K562 (cell line): Measurements from ENCODE around the gene MKNK2. TPM values are rescaled to one million over a fixed set of nuclear protein-coding genes. Genes with fewer than 3 reads are reported as not detected.

ENCODE experiments used
- ATAC-seq: fragments of 200-7000 bp; cut with Tn5 transposase; 3 replicates; pipeline ENCODE4 v1.9.1; 2020; ENCODE audit warnings: moderate library complexity
- BruUV-seq: library from RNA; stranded (reverse); fragments of 400-500 nt; replicated peaks from 2 replicates; lab custom pipeline; 2021; lab: Mats Ljungman, UMichigan
- CTCF ChIA-PET: fragments of 300-600 bp; formaldehyde crosslinking; extraction: SDS; loops from one replicate; lab custom pipeline; 2021; ENCODE audit warnings: low intra/inter-chr PET ratio; lab: Yijun Ruan, JAX
- POLR2A ChIA-PET: fragments of 300-600, 350-650 bp; sonication (Branson Sonifier 250); formaldehyde crosslinking; extraction: SDS; loops from one replicate; lab custom pipeline; 2021; ENCODE audit warnings: antibody characterized with exemption, inconsistent platforms; lab: Yijun Ruan, JAX
- DNase-seq, 4 experiments: peaks; one replicate each; pipeline versions ENCODE4 v3.0.0 to v3.0.0-alpha.2; 2011 to 2018; ENCODE audit warnings: low spot score in 3 of 4, mixed read lengths in 3 of 4; ENCODE audit errors: extremely low read depth in 1 of 4
- FAIRE-seq: peaks from 2 replicates; lab custom pipeline; 2011; peaks lifted over from hg19 to GRCh38; lab: Jason Lieb, UNC
- H2AFZ ChIP-seq: 2 replicates; pipeline ENCODE4 v1.6.0; 2011; ENCODE audit warnings: low read depth, low read length, control low read depth, inconsistent platforms
- H3K27ac ChIP-seq: fragments of 200-600 bp; 3 replicates; pipeline ENCODE4 v1.8.0; 2011; ENCODE audit warnings: low read depth, mild to moderate bottlenecking, control low read depth, inconsistent platforms, low read length, moderate library complexity, mixed read lengths; ENCODE audit errors: extremely low read depth
- H3K27me3 ChIP-seq, 2 experiments: fragments of 300-600 bp in 1 of 2; 2 replicates in 1 of 2; 3 replicates in 1 of 2; pipeline versions ENCODE4 v1.6.0 to v1.8.0; 2011; ENCODE audit warnings: inconsistent platforms in 2 of 2, low read length in 2 of 2, mild to moderate bottlenecking in 1 of 2, mixed read lengths in 1 of 2, moderate library complexity in 1 of 2; ENCODE audit not compliant: control insufficient read depth in 2 of 2, insufficient read depth in 2 of 2
- H3K36me3 ChIP-seq: fragments of 300-600 bp; 3 replicates; pipeline ENCODE4 v1.8.0; 2011; ENCODE audit warnings: mild to moderate bottlenecking, low read length, inconsistent platforms; ENCODE audit not compliant: control insufficient read depth, insufficient read depth
- H3K4me1 ChIP-seq, 2 experiments: fragments of 200-600 bp in 1 of 2; replicated peaks in 1 of 2; 2 replicates in 1 of 2; 3 replicates in 1 of 2; pipeline versions ENCODE4 v1.5.1 to v1.8.0; 2011; ENCODE audit warnings: inconsistent platforms in 2 of 2, low read length in 2 of 2, mild to moderate bottlenecking in 1 of 2, mixed read lengths in 1 of 2, moderate library complexity in 1 of 2; ENCODE audit not compliant: control insufficient read depth in 2 of 2, insufficient read depth in 2 of 2
- H3K4me2 ChIP-seq: 2 replicates; pipeline ENCODE4 v1.6.1; 2011; ENCODE audit warnings: low read length, control low read depth, inconsistent platforms, mixed read lengths; ENCODE audit not compliant: insufficient read depth
- H3K4me3 ChIP-seq: fragments of 200-600 bp; sonication (generic), shearing (Covaris generic); 2 replicates; pipeline ENCODE4 v1.5.1; 2016; ENCODE audit warnings: control low read depth, inconsistent platforms
- H3K79me2 ChIP-seq: fragments of 200-600 bp; 3 replicates; pipeline ENCODE4 v1.8.0; 2011; ENCODE audit warnings: low read length, inconsistent platforms; ENCODE audit not compliant: control insufficient read depth, insufficient read depth
- H3K9ac ChIP-seq, 2 experiments: 2 replicates each; pipeline versions ENCODE4 v1.6.0 to v1.6.1; 2011; ENCODE audit warnings: low read depth in 2 of 2, low read length in 2 of 2, control low read depth in 1 of 2, inconsistent platforms in 1 of 2, mild to moderate bottlenecking in 1 of 2, mixed read lengths in 1 of 2; ENCODE audit not compliant: insufficient read depth in 1 of 2
- H3K9me1 ChIP-seq: one replicate; pipeline ENCODE4 v1.6.0; 2011; ENCODE audit warnings: inconsistent platforms, mild to moderate bottlenecking, low read length, moderate library complexity; ENCODE audit not compliant: control insufficient read depth, insufficient read depth
- H3K9me3 ChIP-seq: replicated peaks from 2 replicates; pipeline ENCODE4 v1.5.1; 2011; ENCODE audit warnings: low read depth, low read length, inconsistent platforms; ENCODE audit not compliant: control insufficient read depth, insufficient read depth
- H4K20me1 ChIP-seq: replicated peaks from 2 replicates; pipeline ENCODE4 v1.6.1; 2011; ENCODE audit warnings: low read length, inconsistent platforms, mixed read lengths; ENCODE audit not compliant: control insufficient read depth, insufficient read depth
- BCOR ChIP-seq: fragments of 450-650 bp; IDR thresholded peaks from 2 replicates; pipeline ENCODE4 v1.6.1; 2016
- CBFA2T3 ChIP-seq: fragments of 450-650 bp; IDR thresholded peaks from 2 replicates; pipeline ENCODE4 v1.6.1; 2017
- CBX1 ChIP-seq: sonication (generic); IDR thresholded peaks from 2 replicates; pipeline ENCODE4 v1.6.1; 2016; ENCODE audit warnings: antibody characterized with exemption, low read depth, mild to moderate bottlenecking
- E2F3 ChIP-seq: fragments of 250-450 bp; sonication (Bioruptor Pico); IDR thresholded peaks from 2 replicates; pipeline ENCODE4 v1.4.0; 2020; ENCODE audit warnings: mild to moderate bottlenecking
- FOXJ2 ChIP-seq: fragments of 200-800 bp; sonication (Bioruptor generic); IDR thresholded peaks from 2 replicates; pipeline ENCODE4 v1.6.1; 2016; ENCODE audit warnings: missing genetic modification characterization, missing compliant biosample characterization
- HLTF ChIP-seq: fragments of 450-650 bp; IDR thresholded peaks from 2 replicates; pipeline ENCODE4 v1.6.1; 2016
- MBD2 ChIP-seq: sonication (generic); IDR thresholded peaks from 2 replicates; pipeline ENCODE4 v1.6.1; 2016; ENCODE audit warnings: low read depth, borderline replicate concordance
- POLR2AphosphoS5 ChIP-seq: IDR thresholded peaks from 2 replicates; pipeline ENCODE4 v1.6.1; 2011; ENCODE audit warnings: mild to moderate bottlenecking, low read depth, low read length, moderate library complexity; ENCODE audit not compliant: control insufficient read depth, insufficient read depth
- RBBP5 ChIP-seq: fragments of 200-600 bp; sonication (generic); IDR thresholded peaks from 2 replicates; pipeline ENCODE4 v1.6.1; 2012; ENCODE audit warnings: borderline replicate concordance, mild to moderate bottlenecking, low read length, control low read depth, inconsistent platforms; ENCODE audit not compliant: insufficient read depth, poor library complexity, severe bottlenecking
- RBM15 ChIP-seq: fragments of 200-400 bp; formaldehyde crosslinking; IDR thresholded peaks from 2 replicates; pipeline ENCODE4 v1.6.1; 2018; ENCODE audit warnings: mild to moderate bottlenecking, low read length, moderate library complexity; ENCODE audit not compliant: insufficient read depth
- SRSF1 ChIP-seq: fragments of 200-400 bp; formaldehyde crosslinking; IDR thresholded peaks from 2 replicates; pipeline ENCODE4 v1.6.1; 2017; ENCODE audit warnings: mild to moderate bottlenecking, low read depth, low read length, moderate library complexity
- TCFL5 ChIP-seq: fragments of 250-450 bp; sonication (Bioruptor Pico); conservative IDR thresholded peaks from 2 replicates; pipeline ENCODE4 v1.6.1; 2021; ENCODE audit warnings: mild to moderate bottlenecking, moderate library complexity, matching md5 sums
- TEAD1 ChIP-seq, 2 experiments: fragments of 450-650 bp in 1 of 2; sonication (generic) in 1 of 2; formaldehyde crosslinking; IDR thresholded peaks; 2 replicates each; pipeline versions ENCODE4 v1.4.0 to v1.8.0; 2020 to 2022; ENCODE audit warnings: mild to moderate bottlenecking in 2 of 2, missing genetic modification reagents in 1 of 2
- TRIM28 ChIP-seq: fragments of 450-650 bp; IDR thresholded peaks from 2 replicates; pipeline ENCODE4 v1.6.1; 2017
- ZBTB17 ChIP-seq: fragments of 450-650 bp; formaldehyde crosslinking; IDR thresholded peaks from 2 replicates; pipeline ENCODE4 v1.4.0; 2020; ENCODE audit warnings: mild to moderate bottlenecking
- ZNF436 ChIP-seq: fragments of 250-450, 450-650 bp; sonication (Bioruptor Pico); formaldehyde crosslinking; IDR thresholded peaks from 2 replicates; pipeline ENCODE4 v1.7.0; 2020; ENCODE audit warnings: mild to moderate bottlenecking
- WGBS: fragments of 100-300 bp; shearing (Covaris generic); methylation state at CpG from one replicate; pipeline ENCODE4 v1.1.6; 2016; ENCODE audit warnings: low coverage, mixed read lengths; ENCODE audit not compliant: insufficient coverage; ENCODE audit errors: missing lambda C conversion rate; 5-methylcytosine and 5-hydroxymethylcytosine counted together
- in situ Hi-C: fragments of 300-500 bp; cut with MboI; formaldehyde crosslinking; loops from 4 replicates; pipeline ENCODE4 v1.15.0; 2018; ENCODE audit warnings: inconsistent platforms, mixed read lengths
- intact Hi-C: fragments of 100-400 bp; cut with micrococcal nuclease; formaldehyde crosslinking; loops from 2 replicates; pipeline ENCODE4 v1.14.2; 2022
- polyA plus RNA-seq, 8 experiments: library from polyadenylated mRNA; depleted of rRNA in 4 of 8; stranded (reverse) in 5 of 8; unstranded in 3 of 8; fragments of >200 nt; fragmentation: Nextera tagmentation in 2 of 8; fragmentation: Illumina TruSeq in 1 of 8; extraction: Ambion mirVana in 2 of 8; extraction: Trizol in 1 of 8; gene quantifications; 2 replicates each; pipeline versions ENCODE4 v1.2.1 to v1.2.3, GENCODE V29; 2011 to 2014; ENCODE audit warnings: inconsistent platforms in 1 of 8, missing spikeins in 1 of 8
- total RNA-seq, 7 experiments: library from RNA; depleted of rRNA in 6 of 7; stranded (reverse); fragments of >200 nt in 6 of 7; fragmentation: Illumina TruSeq in 2 of 7; extraction: Trizol in 2 of 7; gene quantifications; 2 replicates each; pipeline versions ENCODE4 v1.2.1 to v1.2.3, GENCODE V29; 2011 to 2021; ENCODE audit warnings: low replicate concordance in 1 of 7
- TF ChIP-seq, protein P1 (sequence below): IDR thresholded peaks from 2 replicates; pipeline ENCODE4 v1.6.1; 2012; ENCODE audit warnings: low read depth, low read length, improper control_type of control experiment, borderline replicate concordance
- TF ChIP-seq, protein P2 (sequence below): fragments of 450-650 bp; conservative IDR thresholded peaks from 2 replicates; pipeline ENCODE4 v1.6.1; 2016; ENCODE audit warnings: missing genetic modification characterization, low read depth, mild to moderate bottlenecking, missing compliant biosample characterization, moderate library complexity
- TF ChIP-seq, protein P3 (sequence below): fragments of 450-650 bp; IDR thresholded peaks from 2 replicates; pipeline ENCODE4 v1.6.1; 2016; ENCODE audit warnings: low read depth, mild to moderate bottlenecking, moderate library complexity
- TF ChIP-seq, protein P4 (sequence below): fragments of 450-650 bp; formaldehyde crosslinking; IDR thresholded peaks from 2 replicates; pipeline ENCODE4 v1.4.0; 2020; ENCODE audit warnings: mild to moderate bottlenecking

The MKNK2 gene
- total and polyA plus RNA-seq, 9 of the 15 experiments (the other 6 are each of a cell fraction or from before 2014, with no cell fraction given): 5.1 to 191 (median 51.9) TPM

DNA sequence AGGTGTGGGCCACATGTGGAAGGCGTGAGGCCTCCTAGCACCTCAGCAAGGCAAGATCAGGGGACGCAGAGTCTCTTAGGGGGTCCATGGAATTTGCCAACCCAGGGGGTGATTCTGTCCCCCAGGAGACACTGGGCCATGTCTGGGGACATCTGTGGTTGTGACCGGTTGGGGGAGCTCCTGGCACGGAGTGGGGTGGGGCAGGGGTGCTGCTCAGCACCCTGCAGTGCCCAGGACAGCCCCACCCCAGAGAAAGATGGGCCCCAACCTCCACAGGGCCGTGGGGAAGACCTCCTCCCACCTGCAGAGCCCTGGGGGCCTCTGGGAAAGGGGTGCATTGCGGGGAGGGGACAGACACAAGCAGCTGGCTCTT, 4.0 kb downstream of the MKNK2 start:
- ATAC-seq (no peak; the same call in 2 of the 3 replicates), FAIRE-seq (no peak), DNase-seq (no peak)
- peaks cover 47% of the 10 kb centered on the region for H3K79me2 ChIP-seq
- TF ChIP-seq HLTF (no peak), SRSF1 (no peak), CBX1 (no peak), POLR2AphosphoS5 (no peak), MBD2 (no peak), TEAD1 (CRISPR knock-in tag; IDR thresholded peaks at IDR 0.05) (no peak), CBFA2T3 (no peak), E2F3 (no peak), TCFL5 (CRISPR knock-in tag) (no peak), RBBP5 (no peak), FOXJ2 (tag) (no peak), ZBTB17 (CRISPR knock-in tag) (no peak), BCOR (no peak), RBM15 (no peak), ZNF436 (CRISPR knock-in tag) (no peak), TRIM28 (no peak)
- TF ChIP-seq, protein P1, sequence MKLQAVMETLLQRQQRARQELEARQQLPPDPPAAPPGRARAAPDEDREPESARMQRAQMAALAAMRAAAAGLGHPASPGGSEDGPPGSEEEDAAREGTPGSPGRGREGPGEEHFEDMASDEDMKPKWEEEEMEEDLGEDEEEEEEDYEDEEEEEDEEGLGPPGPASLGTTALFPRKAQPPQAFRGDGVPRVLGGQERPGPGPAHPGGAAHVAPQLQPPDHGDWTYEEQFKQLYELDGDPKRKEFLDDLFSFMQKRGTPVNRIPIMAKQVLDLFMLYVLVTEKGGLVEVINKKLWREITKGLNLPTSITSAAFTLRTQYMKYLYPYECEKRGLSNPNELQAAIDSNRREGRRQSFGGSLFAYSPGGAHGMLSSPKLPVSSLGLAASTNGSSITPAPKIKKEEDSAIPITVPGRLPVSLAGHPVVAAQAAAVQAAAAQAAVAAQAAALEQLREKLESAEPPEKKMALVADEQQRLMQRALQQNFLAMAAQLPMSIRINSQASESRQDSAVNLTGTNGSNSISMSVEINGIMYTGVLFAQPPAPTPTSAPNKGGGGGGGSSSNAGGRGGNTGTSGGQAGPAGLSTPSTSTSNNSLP: no peak
- TF ChIP-seq, protein P2, sequence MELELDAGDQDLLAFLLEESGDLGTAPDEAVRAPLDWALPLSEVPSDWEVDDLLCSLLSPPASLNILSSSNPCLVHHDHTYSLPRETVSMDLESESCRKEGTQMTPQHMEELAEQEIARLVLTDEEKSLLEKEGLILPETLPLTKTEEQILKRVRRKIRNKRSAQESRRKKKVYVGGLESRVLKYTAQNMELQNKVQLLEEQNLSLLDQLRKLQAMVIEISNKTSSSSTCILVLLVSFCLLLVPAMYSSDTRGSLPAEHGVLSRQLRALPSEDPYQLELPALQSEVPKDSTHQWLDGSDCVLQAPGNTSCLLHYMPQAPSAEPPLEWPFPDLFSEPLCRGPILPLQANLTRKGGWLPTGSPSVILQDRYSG (tag): no peak
- TF ChIP-seq, protein P3, sequence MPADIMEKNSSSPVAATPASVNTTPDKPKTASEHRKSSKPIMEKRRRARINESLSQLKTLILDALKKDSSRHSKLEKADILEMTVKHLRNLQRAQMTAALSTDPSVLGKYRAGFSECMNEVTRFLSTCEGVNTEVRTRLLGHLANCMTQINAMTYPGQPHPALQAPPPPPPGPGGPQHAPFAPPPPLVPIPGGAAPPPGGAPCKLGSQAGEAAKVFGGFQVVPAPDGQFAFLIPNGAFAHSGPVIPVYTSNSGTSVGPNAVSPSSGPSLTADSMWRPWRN: no peak
- TF ChIP-seq, protein P4, sequence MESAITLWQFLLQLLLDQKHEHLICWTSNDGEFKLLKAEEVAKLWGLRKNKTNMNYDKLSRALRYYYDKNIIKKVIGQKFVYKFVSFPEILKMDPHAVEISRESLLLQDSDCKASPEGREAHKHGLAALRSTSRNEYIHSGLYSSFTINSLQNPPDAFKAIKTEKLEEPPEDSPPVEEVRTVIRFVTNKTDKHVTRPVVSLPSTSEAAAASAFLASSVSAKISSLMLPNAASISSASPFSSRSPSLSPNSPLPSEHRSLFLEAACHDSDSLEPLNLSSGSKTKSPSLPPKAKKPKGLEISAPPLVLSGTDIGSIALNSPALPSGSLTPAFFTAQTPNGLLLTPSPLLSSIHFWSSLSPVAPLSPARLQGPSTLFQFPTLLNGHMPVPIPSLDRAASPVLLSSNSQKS: no peak
- H3K4me2 ChIP-seq: no peak overlapping the region
- WGBS: 79% methylated on average over 5 of the region's 6 CpGs
- BruUV-seq: no TSS peak
- no peaks in the 10 kb centered on the region for H3K9me3 ChIP-seq
- peaks cover 7% of the 10 kb centered on the region for H3K9me1 ChIP-seq
- H3K27me3 ChIP-seq: no peaks in the 10 kb centered on the region
- CTCF ChIA-PET: no interaction called here
- peaks cover 74% of the 10 kb centered on the region; the same call in 2 of the 3 replicates for H3K36me3 ChIP-seq
- peaks cover 34% of the 10 kb centered on the region for H4K20me1 ChIP-seq
- intact Hi-C loops: no loop called here
- H2AFZ ChIP-seq: no peak overlapping the region
- no peak overlapping the region for H3K4me3 ChIP-seq
- no peak overlapping the region for H3K27ac ChIP-seq
- peak overlapping the region in 1 of 2 experiments; percentile 99; a peak in 3 of 4 replicates for H3K9ac ChIP-seq
- peaks cover 30 to 89% of the 10 kb centered on the region in 2 experiments for H3K4me1 ChIP-seq
- in situ Hi-C loops: no loop called here
- POLR2A ChIA-PET: interaction anchor here (0.9 to 5.5 kb wide), 4 partner anchors 9 to 149 kb away, joined by 4 to 72 read pairs (median 10); no protein-coding TSS in a partner anchor
